Sigmoid colon (tissue), 3 donors: ENCODE measurements around the gene VAT1L.

Experiments used
- CTCF ChIP-seq, 4 experiments: fragments of 450-650 bp in 3 of 4; fragments of 200-600 bp in 1 of 4; IDR thresholded peaks; one replicate each; pipeline ENCODE4 v1.5.1; 2016 to 2019; ENCODE audit warnings: antibody characterized with exemption in 4 of 4, mild to moderate bottlenecking in 3 of 4, moderate library complexity in 2 of 4
- POLR2A ChIP-seq, 2 donors: fragments of 450-650 bp; IDR thresholded peaks; one replicate each; pipeline ENCODE4 v1.6.1; 2016; ENCODE audit warnings: antibody characterized with exemption in 2 of 2, mild to moderate bottlenecking in 2 of 2, moderate library complexity in 2 of 2

- no peak for TF ChIP-seq CTCF (IDR thresholded peaks at IDR 0.05)
- TF ChIP-seq POLR2A (IDR thresholded peaks at IDR 0.05): no peak
Measured at GRCh38 chr16:77807021-77807420, 18.7 kb downstream of the VAT1L start.
